GM18867 (cell line): ENCODE results near the gene UBE2F.
A peak's percentile ranks its signal among the peaks of the same experiment; 100 is the strongest.
"Not testable (repeated sequence)": the region's sequence is repeated elsewhere in the genome, so short reads cannot be mapped to it uniquely, and the experiment has no call there.

ENCODE experiments used
- ATAC-seq: cut with Tn5 transposase; IDR thresholded peaks from one replicate; pipeline ENCODE4 v1.9.1; 2021; ENCODE audit warnings: mild to moderate bottlenecking, moderate library complexity; ENCODE audit not compliant: unreplicated experiment

Gene UBE2F

GRCh38 chr2:238042090-238042489 lies 75.3 kb downstream of the UBE2F start:
- no peak for ATAC-seq

GRCh38 chr2:238042849-238043584 lies 76.2 kb downstream of the UBE2F start:
- no peak for ATAC-seq

- ATAC-seq = no peak
Observed at GRCh38 chr2:238043851-238044250, 77.0 kb downstream of the UBE2F start.

GRCh38 chr2:238045575-238045974 lies 78.8 kb downstream of the UBE2F start:
- no peak for ATAC-seq

- no peak for ATAC-seq
Observed at GRCh38 chr2:238046725-238047270, 80.0 kb downstream of the UBE2F start.

- ATAC-seq = no peak
Observed at GRCh38 chr2:238053191-238053776, 86.5 kb downstream of the UBE2F start.

GRCh38 chr2:238055841-238056240 lies 89.0 kb downstream of the UBE2F start:
- ATAC-seq = no peak

GRCh38 chr2:238057696-238058575 lies 91.1 kb downstream of the UBE2F start:
- ATAC-seq = not testable (repeated sequence)

- no peak for ATAC-seq
Observed at GRCh38 chr2:238059505-238059904, 92.7 kb downstream of the UBE2F start.

GRCh38 chr2:238060096-238060541 lies 93.3 kb downstream of the UBE2F start:
- ATAC-seq = no peak

- ATAC-seq = peak; percentile 93
Observed at GRCh38 chr2:238060542-238061314, 93.9 kb downstream of the UBE2F start, which contains the start of gene SCLY. SCLY (plus strand) TSS chr2:238061001; CDS start chr2:238061055, 54 bp downstream.

- peak; percentile 13 for ATAC-seq
Observed at GRCh38 chr2:238061315-238062202, 94.7 kb downstream of the UBE2F start.

GRCh38 chr2:238063414-238064189 lies 96.8 kb downstream of the UBE2F start:
- ATAC-seq = no peak

GRCh38 chr2:238064376-238064775 lies 97.6 kb downstream of the UBE2F start:
- no peak for ATAC-seq

GRCh38 chr2:238065071-238065846 lies 98.4 kb downstream of the UBE2F start:
- ATAC-seq = no peak

GRCh38 chr2:238066218-238066617 lies 99.4 kb downstream of the UBE2F start:
- ATAC-seq = no peak

GRCh38 chr2:238066718-238067117 lies 99.9 kb downstream of the UBE2F start:
- ATAC-seq = not testable (repeated sequence)

- ATAC-seq = no peak
Observed at GRCh38 chr2:238067939-238068338, 101.1 kb downstream of the UBE2F start.
